Rectal smooth muscle tissue (tissue), 1 donor: Measurements from ENCODE around the gene BTBD8.

Source experiments
- H3K27ac ChIP-seq: one replicate; pipeline ENCODE4 v1.7.0; 2013; ENCODE audit warnings: low read depth, low read length, inconsistent platforms
- H3K27me3 ChIP-seq: one replicate; pipeline ENCODE4 v1.7.0; 2013; ENCODE audit warnings: low read length; ENCODE audit not compliant: control insufficient read depth, insufficient read depth
- H3K36me3 ChIP-seq: one replicate; pipeline ENCODE4 v1.7.0; 2013; ENCODE audit warnings: low read length; ENCODE audit not compliant: control insufficient read depth, insufficient read depth
- H3K4me1 ChIP-seq: one replicate; pipeline ENCODE4 v1.7.0; 2013; ENCODE audit warnings: low read length; ENCODE audit not compliant: control insufficient read depth, insufficient read depth
- H3K4me3 ChIP-seq: one replicate; pipeline ENCODE4 v1.7.0; 2013; ENCODE audit warnings: low read length
- H3K9ac ChIP-seq: one replicate; pipeline ENCODE4 v1.7.0; 2013; ENCODE audit warnings: low read length

BTBD8 gene

DNA sequence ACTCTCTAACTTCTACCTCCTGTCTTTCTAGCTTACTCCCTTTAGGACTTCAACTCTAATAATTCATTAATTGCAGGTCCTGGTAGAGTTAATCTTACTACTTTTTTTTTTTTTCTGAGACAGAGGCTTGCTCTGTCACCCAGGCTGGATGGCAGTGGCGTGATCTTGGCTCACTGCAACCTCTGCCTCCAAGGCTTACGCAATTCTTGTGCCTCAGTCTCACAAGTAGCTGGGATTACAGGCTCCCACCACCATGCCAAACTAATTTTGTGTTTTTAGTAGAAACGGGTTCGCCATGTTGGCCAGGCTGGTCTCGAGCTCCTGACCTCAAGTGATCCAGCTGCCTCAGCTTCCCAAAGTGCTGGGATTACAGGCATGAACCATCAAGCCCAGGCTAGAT is 15.7 kb downstream of the BTBD8 start:
- no peaks in the 10 kb centered on the region for H3K36me3 ChIP-seq
- H3K4me1 ChIP-seq: no peaks in the 10 kb centered on the region
- no peak overlapping the region for H3K27ac ChIP-seq
- no peak overlapping the region for H3K4me3 ChIP-seq
- H3K9ac ChIP-seq: no peak overlapping the region
- no peaks in the 10 kb centered on the region for H3K27me3 ChIP-seq

DNA sequence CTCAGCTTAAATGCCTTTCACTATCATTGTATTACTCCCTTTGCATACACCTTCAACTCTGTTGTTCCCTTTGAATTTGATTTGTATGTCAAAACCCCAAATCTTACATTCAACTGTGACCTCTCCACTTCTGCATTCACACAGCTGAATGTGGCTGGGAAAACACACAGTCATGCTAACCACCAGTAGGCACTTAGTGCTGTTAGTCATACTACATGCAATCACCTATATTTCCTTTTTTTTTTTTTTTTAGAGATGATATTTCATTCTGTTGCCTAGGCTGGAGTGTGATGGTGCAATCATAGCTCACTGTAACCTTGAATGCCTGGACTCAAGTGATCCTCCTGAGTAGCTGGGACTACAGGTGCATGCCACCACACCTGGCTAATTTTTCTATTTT is 16.2 kb downstream of the BTBD8 start:
- H3K9ac ChIP-seq: no peak overlapping the region
- H3K4me3 ChIP-seq: no peak overlapping the region
- H3K36me3 ChIP-seq: no peaks in the 10 kb centered on the region
- no peaks in the 10 kb centered on the region for H3K27me3 ChIP-seq
- no peak overlapping the region for H3K27ac ChIP-seq
- no peaks in the 10 kb centered on the region for H3K4me1 ChIP-seq

DNA sequence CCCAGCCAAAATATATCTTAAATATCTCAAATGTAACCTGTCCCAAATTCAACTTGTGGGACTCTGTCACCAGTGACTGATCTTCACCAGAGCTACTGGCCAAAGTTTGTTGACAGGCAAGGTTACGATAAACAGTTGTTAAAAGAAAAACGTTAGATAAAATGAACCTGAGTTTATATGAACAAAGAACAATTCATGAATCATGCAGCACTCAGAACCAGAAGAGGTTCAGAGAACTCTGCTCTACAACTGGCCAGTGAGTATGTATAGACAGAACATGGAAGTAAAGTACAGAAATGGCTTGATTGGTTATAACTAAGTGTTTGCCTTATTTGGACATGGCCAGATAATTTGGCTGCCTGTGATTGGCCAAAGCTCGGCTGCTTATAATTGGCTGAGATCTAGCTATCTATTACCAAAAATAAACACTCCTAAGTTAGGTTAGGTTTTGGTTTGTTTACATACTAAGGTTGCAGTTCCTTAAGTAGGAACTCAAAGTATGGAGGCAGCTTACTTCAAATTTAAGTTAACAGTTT is 25.5 kb downstream of the BTBD8 start:
- Histone ChIP-seq H3K4me1 (no peaks in the 10 kb centered on the region), H3K9ac (no peak overlapping the region), H3K36me3 (no peaks in the 10 kb centered on the region), H3K4me3 (no peak overlapping the region), H3K27me3 (no peaks in the 10 kb centered on the region), H3K27ac (no peak overlapping the region)

GRCh38 chr1:92108631-92109030 is 28.5 kb downstream of the BTBD8 start:
- Histone ChIP-seq H3K4me3 (no peak overlapping the region), H3K27me3 (no peaks in the 10 kb centered on the region), H3K27ac (no peak overlapping the region), H3K4me1 (no peaks in the 10 kb centered on the region), H3K36me3 (no peaks in the 10 kb centered on the region), H3K9ac (no peak overlapping the region)

- H3K36me3 ChIP-seq: peaks cover 3% of the 10 kb centered on the region
- H3K4me3 ChIP-seq: no peak overlapping the region
- no peaks in the 10 kb centered on the region for H3K27me3 ChIP-seq
- H3K27ac ChIP-seq: no peak overlapping the region
- no peak overlapping the region for H3K9ac ChIP-seq
- H3K4me1 ChIP-seq: no peaks in the 10 kb centered on the region
Measured at GRCh38 chr1:92117526-92117925, 37.4 kb downstream of the BTBD8 start.

DNA sequence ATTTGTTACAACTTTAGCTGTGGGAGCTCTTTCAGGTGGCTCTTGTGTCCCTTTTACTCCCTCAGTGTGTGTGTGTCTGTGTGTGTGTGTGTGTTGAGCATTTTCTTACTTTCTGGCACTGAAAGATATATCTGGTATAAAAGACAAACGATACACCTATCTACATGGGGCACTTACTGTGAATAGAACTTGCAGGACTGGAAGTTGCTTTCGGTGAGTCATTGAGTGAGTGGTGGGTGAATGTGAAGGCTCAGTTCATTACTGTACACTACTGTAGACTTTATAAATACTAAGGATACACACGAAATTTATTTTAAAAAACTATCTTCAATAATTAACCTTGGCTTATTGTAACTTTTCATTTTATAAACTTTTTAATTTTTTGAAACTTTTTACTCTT is 38.7 kb downstream of the BTBD8 start:
- no peaks in the 10 kb centered on the region for H3K27me3 ChIP-seq
- no peak overlapping the region for H3K9ac ChIP-seq
- no peak overlapping the region for H3K4me3 ChIP-seq
- peaks cover 3% of the 10 kb centered on the region for H3K36me3 ChIP-seq
- no peak overlapping the region for H3K27ac ChIP-seq
- no peaks in the 10 kb centered on the region for H3K4me1 ChIP-seq

- H3K4me1 ChIP-seq: no peaks in the 10 kb centered on the region
- H3K4me3 ChIP-seq: no peak overlapping the region
- no peaks in the 10 kb centered on the region for H3K27me3 ChIP-seq
- no peaks in the 10 kb centered on the region for H3K36me3 ChIP-seq
- H3K9ac ChIP-seq: no peak overlapping the region
- H3K27ac ChIP-seq: no peak overlapping the region
Measured at GRCh38 chr1:92123868-92124267, 43.7 kb downstream of the BTBD8 start.

DNA sequence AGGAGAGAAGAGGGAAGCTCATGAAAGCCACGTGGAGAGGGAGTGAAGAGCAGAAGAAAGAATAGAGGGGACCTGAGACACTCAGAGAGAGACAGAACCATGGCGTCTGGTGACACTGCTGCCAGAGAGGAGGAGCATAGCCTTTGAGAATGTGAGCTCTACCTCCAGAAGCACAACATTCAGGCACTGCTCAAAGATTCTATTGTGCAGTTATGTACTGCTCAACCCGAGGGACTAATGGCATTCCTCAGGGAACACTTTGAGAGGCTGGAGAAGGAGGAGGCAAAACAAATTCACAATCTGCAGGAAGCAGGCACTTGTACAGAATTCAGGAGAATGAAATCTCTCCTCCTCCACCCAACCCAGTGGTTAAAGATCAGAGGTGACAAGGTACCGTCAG is 45.1 kb downstream of the BTBD8 start:
- Histone ChIP-seq H3K27me3 (no peaks in the 10 kb centered on the region), H3K9ac (no peak overlapping the region), H3K4me3 (no peak overlapping the region), H3K4me1 (no peaks in the 10 kb centered on the region), H3K27ac (no peak overlapping the region), H3K36me3 (peaks cover 2% of the 10 kb centered on the region)

GRCh38 chr1:92126088-92126487 is 45.9 kb downstream of the BTBD8 start:
- Histone ChIP-seq H3K4me1 (no peaks in the 10 kb centered on the region), H3K27ac (no peak overlapping the region), H3K4me3 (no peak overlapping the region), H3K9ac (no peak overlapping the region), H3K36me3 (peaks cover 2% of the 10 kb centered on the region), H3K27me3 (no peaks in the 10 kb centered on the region)

DNA sequence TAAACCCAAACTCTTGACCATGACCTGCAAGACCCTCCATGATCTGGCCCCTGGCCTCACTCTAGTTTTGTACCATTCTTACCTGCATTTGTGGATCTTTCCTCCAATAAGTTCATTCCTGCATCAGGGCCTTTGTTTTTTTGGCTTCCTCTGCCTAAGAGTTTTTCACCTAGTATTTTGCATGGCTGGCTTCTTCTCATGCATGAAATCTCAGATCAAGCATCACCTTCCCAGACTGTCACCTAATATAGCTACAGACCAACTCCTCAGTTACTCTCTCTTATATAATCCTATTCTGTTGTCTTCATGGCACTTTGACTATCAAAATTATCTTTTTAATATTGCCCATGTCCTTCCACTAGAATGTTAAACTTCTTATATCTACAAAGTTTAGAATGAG is 54.2 kb downstream of the BTBD8 start:
- H3K27ac ChIP-seq: no peak overlapping the region
- H3K4me3 ChIP-seq: no peak overlapping the region
- no peak overlapping the region for H3K9ac ChIP-seq
- H3K36me3 ChIP-seq: peaks cover 2% of the 10 kb centered on the region
- H3K4me1 ChIP-seq: no peaks in the 10 kb centered on the region
- H3K27me3 ChIP-seq: no peaks in the 10 kb centered on the region

GRCh38 chr1:92136341-92136740 is 56.2 kb downstream of the BTBD8 start:
- Histone ChIP-seq H3K36me3 (no peaks in the 10 kb centered on the region), H3K4me3 (no peak overlapping the region), H3K27me3 (no peaks in the 10 kb centered on the region), H3K9ac (no peak overlapping the region), H3K4me1 (no peaks in the 10 kb centered on the region), H3K27ac (no peak overlapping the region)

- no peaks in the 10 kb centered on the region for H3K36me3 ChIP-seq
- no peaks in the 10 kb centered on the region for H3K27me3 ChIP-seq
- no peaks in the 10 kb centered on the region for H3K4me1 ChIP-seq
- no peak overlapping the region for H3K27ac ChIP-seq
- H3K4me3 ChIP-seq: no peak overlapping the region
- no peak overlapping the region for H3K9ac ChIP-seq
Measured at GRCh38 chr1:92154934-92155333, 74.8 kb downstream of the BTBD8 start.

DNA sequence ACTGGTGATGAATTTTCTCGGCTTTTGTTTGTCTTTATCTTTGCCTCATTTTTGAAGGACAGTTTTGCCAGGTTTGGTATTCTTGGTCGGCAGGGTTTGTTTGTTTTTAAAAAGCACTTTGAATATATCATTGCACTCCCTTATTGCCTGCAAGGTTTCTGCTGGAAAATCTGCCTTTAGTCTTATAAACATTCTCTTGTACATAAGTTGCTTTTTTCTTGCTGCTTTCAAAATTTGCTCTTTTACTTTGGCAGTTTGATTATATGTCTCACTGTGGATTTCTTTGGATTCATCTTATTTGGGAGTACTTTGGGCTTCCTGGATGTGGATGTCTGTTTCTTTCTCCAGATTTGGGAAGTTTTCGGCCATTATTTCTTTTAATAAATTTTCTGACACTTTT is 79.4 kb downstream of the BTBD8 start:
- H3K36me3 ChIP-seq: peaks cover 2% of the 10 kb centered on the region
- H3K27ac ChIP-seq: no peak overlapping the region
- no peaks in the 10 kb centered on the region for H3K27me3 ChIP-seq
- H3K9ac ChIP-seq: no peak overlapping the region
- H3K4me1 ChIP-seq: no peaks in the 10 kb centered on the region
- H3K4me3 ChIP-seq: no peak overlapping the region
